Measurements from ENCODE around the gene FSTL3.
"Not testable (repeated sequence)": the region's sequence is repeated elsewhere in the genome, so short reads cannot be mapped to it uniquely, and the experiment has no call there.

The FSTL3 gene

GRCh38 chr19:663682-664117 is 12.5 kb upstream of the FSTL3 start:
- H3K4me2 ChIP-seq (ENCODE audit: low read depth, low read length) = peak overlapping the region; percentile 100
- H3K27ac ChIP-seq (ENCODE audit: low read length) = peak overlapping the region; percentile 43; the same call in 1 of the 2 replicates
- TF ChIP-seq CTCF (IDR thresholded peaks at IDR 0.05; ENCODE audit: low read length) (no peak), EZH2 (optimal IDR thresholded peaks at IDR 0.05; ENCODE audit: low read depth, low read length) (no peak), EZH2phosphoT487 (IDR thresholded peaks at IDR 0.05; ENCODE audit: low read length) (no peak)
- H3K79me2 ChIP-seq (ENCODE audit: low read length) = peaks cover 46% of the 10 kb centered on the region
- H3F3A ChIP-seq (ENCODE audit: insufficient read depth, low read length) = peaks cover 30% of the 10 kb centered on the region
- H3K27me3 ChIP-seq (replicated peaks; ENCODE audit: insufficient read depth, low read length) = peaks cover 31% of the 10 kb centered on the region
- peaks cover 23% of the 10 kb centered on the region for H4K20me1 ChIP-seq (ENCODE audit: insufficient read depth, low read length)
- H3K9ac ChIP-seq (ENCODE audit: low read length) = peak overlapping the region; percentile 71
- H3K4me1 ChIP-seq (ENCODE audit: low read length) = peaks cover 19% of the 10 kb centered on the region
- no peaks in the 10 kb centered on the region for H3K9me2 ChIP-seq (replicated peaks; ENCODE audit: insufficient read depth, low read length)
- peaks cover under 1% of the 10 kb centered on the region; the same call in 1 of the 2 replicates for H3K36me3 ChIP-seq (replicated peaks; ENCODE audit: insufficient read depth, low read length)
- H3K9me3 ChIP-seq (replicated peaks; ENCODE audit: insufficient read depth, low read length) = no peaks in the 10 kb centered on the region
- peak overlapping the region; percentile 85 for H3K4me3 ChIP-seq (ENCODE audit: low read length)
- no peak for DNase-seq
- H2AFZ ChIP-seq (ENCODE audit: low read length) = peak overlapping the region; percentile 100

GRCh38 chr19:664913-665443 is 11.2 kb upstream of the FSTL3 start:
- H2AFZ ChIP-seq (ENCODE audit: low read length) = peak overlapping the region; percentile 70
- peaks cover 10% of the 10 kb centered on the region for H4K20me1 ChIP-seq (ENCODE audit: insufficient read depth, low read length)
- no peaks in the 10 kb centered on the region for H3K36me3 ChIP-seq (replicated peaks; ENCODE audit: insufficient read depth, low read length)
- peak overlapping the region; percentile 25; the same call in 1 of the 2 replicates for H3K4me2 ChIP-seq (ENCODE audit: low read depth, low read length)
- H3K9ac ChIP-seq (ENCODE audit: low read length) = no peak overlapping the region
- peak; percentile 67 for DNase-seq
- H3K4me3 ChIP-seq (ENCODE audit: low read length) = no peak overlapping the region
- TF ChIP-seq CTCF (IDR thresholded peaks at IDR 0.05; ENCODE audit: low read length) (peak; percentile 90), EZH2 (optimal IDR thresholded peaks at IDR 0.05; ENCODE audit: low read depth, low read length) (no peak)
- no peaks in the 10 kb centered on the region for H3K9me3 ChIP-seq (replicated peaks; ENCODE audit: insufficient read depth, low read length)
- H3K79me2 ChIP-seq (ENCODE audit: low read length) = peaks cover 33% of the 10 kb centered on the region
- no peak overlapping the region for H3K27ac ChIP-seq (ENCODE audit: low read length)
- no peaks in the 10 kb centered on the region for H3K9me2 ChIP-seq (replicated peaks; ENCODE audit: insufficient read depth, low read length)
- H3K27me3 ChIP-seq (replicated peaks; ENCODE audit: insufficient read depth, low read length) = peaks cover 41% of the 10 kb centered on the region
- peaks cover 27% of the 10 kb centered on the region for H3F3A ChIP-seq (ENCODE audit: insufficient read depth, low read length)
- peaks cover 10% of the 10 kb centered on the region for H3K4me1 ChIP-seq (ENCODE audit: low read length)

GRCh38 chr19:666985-667573 is 9.1 kb upstream of the FSTL3 start:
- DNase-seq; H3K9ac ChIP-seq (ENCODE audit: low read length); H3K27ac ChIP-seq (ENCODE audit: low read length); H3K9me3 ChIP-seq (replicated peaks; ENCODE audit: insufficient read depth, low read length); H3K4me2 ChIP-seq (ENCODE audit: low read depth, low read length); H2AFZ ChIP-seq (ENCODE audit: low read length); H3K9me2 ChIP-seq (replicated peaks; ENCODE audit: insufficient read depth, low read length); H3K4me3 ChIP-seq (ENCODE audit: low read length); H3F3A ChIP-seq (ENCODE audit: insufficient read depth, low read length); H4K20me1 ChIP-seq (ENCODE audit: insufficient read depth, low read length); H3K4me1 ChIP-seq (ENCODE audit: low read length); H3K36me3 ChIP-seq (replicated peaks; ENCODE audit: insufficient read depth, low read length): not testable (repeated sequence)
- H3K79me2 ChIP-seq (ENCODE audit: low read length) = peaks cover 14% of the 10 kb centered on the region
- H3K27me3 ChIP-seq (replicated peaks; ENCODE audit: insufficient read depth, low read length) = peaks cover 62% of the 10 kb centered on the region

- not testable (repeated sequence) for DNase-seq; H3F3A ChIP-seq (ENCODE audit: insufficient read depth, low read length); H3K79me2 ChIP-seq (ENCODE audit: low read length); H3K9me2 ChIP-seq (replicated peaks; ENCODE audit: insufficient read depth, low read length); H3K9me3 ChIP-seq (replicated peaks; ENCODE audit: insufficient read depth, low read length); H3K36me3 ChIP-seq (replicated peaks; ENCODE audit: insufficient read depth, low read length); H3K9ac ChIP-seq (ENCODE audit: low read length); H3K4me3 ChIP-seq (ENCODE audit: low read length); H4K20me1 ChIP-seq (ENCODE audit: insufficient read depth, low read length); H3K27ac ChIP-seq (ENCODE audit: low read length); H3K4me2 ChIP-seq (ENCODE audit: low read depth, low read length); H3K4me1 ChIP-seq (ENCODE audit: low read length); H2AFZ ChIP-seq (ENCODE audit: low read length)
- peaks cover 79% of the 10 kb centered on the region for H3K27me3 ChIP-seq (replicated peaks; ENCODE audit: insufficient read depth, low read length)
These were observed 7.3 kb upstream of the FSTL3 start for GRCh38 chr19:668675-669434.

Data from MM.1S (cell line).